K562 (cell line): Measurements from ENCODE around the gene LLGL2. TPM values are rescaled to one million over a fixed set of nuclear protein-coding genes. Genes with fewer than 3 reads are reported as not detected.
A peak's percentile ranks its signal among the peaks of the same experiment; 100 is the strongest.

Experiments
- AFF4 ChIP-seq: sonication (generic); formaldehyde crosslinking; IDR thresholded peaks from 2 replicates; pipeline ENCODE4 v1.8.0; 2023; ENCODE audit warnings: mild to moderate bottlenecking, missing genetic modification reagents
- HMGXB4 ChIP-seq: sonication (generic); formaldehyde crosslinking; IDR thresholded peaks from 2 replicates; pipeline ENCODE4 v1.8.1; 2023; ENCODE audit warnings: mild to moderate bottlenecking, missing genetic modification reagents
- ILK ChIP-seq: fragments of 450-650 bp; IDR thresholded peaks from 2 replicates; pipeline ENCODE4 v1.6.1; 2016; ENCODE audit warnings: missing genetic modification characterization, low read depth, mild to moderate bottlenecking, missing compliant biosample characterization, moderate library complexity, borderline replicate concordance
- LEF1 ChIP-seq: fragments of 450-650 bp; IDR thresholded peaks from 2 replicates; pipeline ENCODE4 v1.6.1; 2016; ENCODE audit warnings: mild to moderate bottlenecking
- ZEB2 ChIP-seq: fragments of 450-650 bp; IDR thresholded peaks from 2 replicates; pipeline ENCODE4 v1.6.1; 2016
- ZNF592 ChIP-seq: fragments of 450-650 bp; IDR thresholded peaks from 2 replicates; pipeline ENCODE4 v1.6.1; 2017; ENCODE audit warnings: antibody characterized with exemption, mild to moderate bottlenecking
- polyA plus RNA-seq, 8 experiments: library from polyadenylated mRNA; depleted of rRNA in 4 of 8; stranded (reverse) in 5 of 8; unstranded in 3 of 8; fragments of >200 nt; fragmentation: Nextera tagmentation in 2 of 8; fragmentation: Illumina TruSeq in 1 of 8; extraction: Ambion mirVana in 2 of 8; extraction: Trizol in 1 of 8; gene quantifications; 2 replicates each; pipeline versions ENCODE4 v1.2.1 to v1.2.3, GENCODE V29; 2011 to 2014; ENCODE audit warnings: inconsistent platforms in 1 of 8, missing spikeins in 1 of 8
- total RNA-seq, 7 experiments: library from RNA; depleted of rRNA in 6 of 7; stranded (reverse); fragments of >200 nt in 6 of 7; fragmentation: Illumina TruSeq in 2 of 7; extraction: Trizol in 2 of 7; gene quantifications; 2 replicates each; pipeline versions ENCODE4 v1.2.1 to v1.2.3, GENCODE V29; 2011 to 2021; ENCODE audit warnings: low replicate concordance in 1 of 7

LLGL2 gene
- total and polyA plus RNA-seq, 9 of the 15 experiments (the other 6 are each of a cell fraction or from before 2014, with no cell fraction given) = 0.32 to 24.4 (median 10.2) TPM

GRCh38 chr17:75589919-75590303 lies 64.4 kb downstream of the LLGL2 start (continued):
- TF ChIP-seq ZNF592 (no peak), LEF1 (no peak), ILK (tag) (no peak), HMGXB4 (CRISPR knock-in tag) (no peak), AFF4 (0 out of 2 replicates have a peak, but pooled peaks have one; percentile 43), ZEB2 (no peak)
- TF ChIP-seq, all 486 proteins: peak for 2
